OCI-LY3 (cell line): ENCODE results near the gene HSDL2.
"Not testable (repeated sequence)": the region's sequence is repeated elsewhere in the genome, so short reads cannot be mapped to it uniquely, and the experiment has no call there.

ENCODE experiments used
- CTCF ChIP-seq: fragments of 200-600, 300-600 bp; sonication (generic); IDR thresholded peaks from 2 replicates; pipeline ENCODE4 v1.5.1; 2014; ENCODE audit warnings: antibody characterized with exemption, low read length, low read depth
- EZH2phosphoT487 ChIP-seq: fragments of 200-600 bp; shearing (Covaris generic); IDR thresholded peaks from 2 replicates; pipeline ENCODE4 v1.6.1; 2018; ENCODE audit warnings: antibody characterized with exemption, mixed run types, low read depth

DNA sequence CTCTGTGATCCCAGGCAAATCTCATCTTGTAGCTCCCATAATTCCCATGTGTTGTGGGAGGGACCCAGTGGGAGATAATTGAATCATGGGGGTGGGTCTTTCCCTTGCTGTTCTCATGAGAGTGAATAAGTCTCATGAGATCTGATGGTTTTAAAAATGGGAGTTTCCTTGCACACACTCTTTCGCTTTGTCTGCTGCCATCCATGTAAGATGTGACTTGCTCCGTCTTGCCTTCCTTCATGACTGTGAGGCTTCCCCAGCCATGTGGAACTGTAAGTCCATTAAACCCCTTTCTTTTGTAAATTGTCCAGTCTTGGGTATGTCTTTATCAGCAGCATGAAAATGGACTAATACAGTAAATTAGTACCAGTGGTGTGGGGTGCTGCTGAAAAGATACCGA lies 14.7 kb upstream of the HSDL2 start:
- TF ChIP-seq CTCF, EZH2phosphoT487: not testable (repeated sequence)
